HFFc6 (cell line): ENCODE measurements around the gene MYO3B. TPM values are rescaled to one million over a fixed set of nuclear protein-coding genes. Genes with fewer than 3 reads are reported as not detected.

Experiments used
- DNase-seq: peaks from one replicate; pipeline ENCODE4 v3.0.0-alpha.2; 2018
- H3K27ac Mint-ChIP-seq: 2 replicates; pipeline ENCODE4 v1.8.0; 2020; ENCODE audit warnings: mild to moderate bottlenecking, mixed read lengths
- H3K27me3 Mint-ChIP-seq: 2 replicates; pipeline ENCODE4 v1.8.0; 2021; ENCODE audit warnings: mild to moderate bottlenecking, moderate library complexity, mixed read lengths; ENCODE audit not compliant: insufficient read depth
- H3K36me3 Mint-ChIP-seq: 2 replicates; pipeline ENCODE4 v1.8.0; 2021; ENCODE audit warnings: low read depth, mixed read lengths
- H3K4me1 Mint-ChIP-seq: 2 replicates; pipeline ENCODE4 v1.8.0; 2020; ENCODE audit warnings: low read depth, mixed read lengths
- H3K4me3 Mint-ChIP-seq: 2 replicates; pipeline ENCODE4 v1.8.0; 2020; ENCODE audit warnings: mild to moderate bottlenecking, moderate library complexity, mixed read lengths
- H3K9me3 Mint-ChIP-seq: 2 replicates; pipeline ENCODE4 v1.8.0; 2020; ENCODE audit warnings: mild to moderate bottlenecking, mixed read lengths
- total RNA-seq, 6 experiments: library from RNA; stranded (reverse); fragmentation: NEBNext Ultra II Directional; extraction: Animal tissue kit (Norgen Biotek cat#: 25700); gene quantifications; 2 replicates in 1 of 6; 3 replicates in 5 of 6; pipeline ENCODE4 v1.2.3, GENCODE V29; 2021
- TF ChIP-seq, protein P1 (sequence below): fragments of 200-600 bp; sonication (generic); IDR thresholded peaks from 2 replicates; pipeline ENCODE4 v1.5.0; 2021; ENCODE audit warnings: antibody characterized with exemption, mild to moderate bottlenecking

MYO3B gene
- total RNA-seq, 6 experiments from 2014 or later = not detected

DNA sequence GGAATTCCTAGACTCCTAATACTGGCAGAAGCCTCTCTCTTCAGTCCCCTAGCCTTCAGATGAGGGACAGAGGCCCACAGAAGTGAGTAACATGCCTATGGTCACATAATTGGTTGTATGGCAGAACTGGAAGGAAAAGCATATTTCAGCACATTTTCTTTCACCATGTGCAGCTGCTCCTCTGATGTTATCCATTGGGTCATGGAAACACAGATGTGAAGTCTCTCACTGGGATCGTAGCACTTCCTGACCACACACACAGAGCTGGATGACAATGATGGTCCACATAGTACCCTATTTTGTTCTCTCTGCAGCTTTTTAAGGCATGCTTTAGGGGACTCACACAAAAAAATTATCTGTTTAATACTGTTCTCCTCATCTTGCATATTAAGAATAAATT lies 24.5 kb downstream of the MYO3B start:
- no peak for DNase-seq
- Mint-ChIP-seq H3K27me3 (peaks cover 3% of the 10 kb centered on the region; the same call in 1 of the 2 replicates), H3K27ac (no peak overlapping the region)

DNA sequence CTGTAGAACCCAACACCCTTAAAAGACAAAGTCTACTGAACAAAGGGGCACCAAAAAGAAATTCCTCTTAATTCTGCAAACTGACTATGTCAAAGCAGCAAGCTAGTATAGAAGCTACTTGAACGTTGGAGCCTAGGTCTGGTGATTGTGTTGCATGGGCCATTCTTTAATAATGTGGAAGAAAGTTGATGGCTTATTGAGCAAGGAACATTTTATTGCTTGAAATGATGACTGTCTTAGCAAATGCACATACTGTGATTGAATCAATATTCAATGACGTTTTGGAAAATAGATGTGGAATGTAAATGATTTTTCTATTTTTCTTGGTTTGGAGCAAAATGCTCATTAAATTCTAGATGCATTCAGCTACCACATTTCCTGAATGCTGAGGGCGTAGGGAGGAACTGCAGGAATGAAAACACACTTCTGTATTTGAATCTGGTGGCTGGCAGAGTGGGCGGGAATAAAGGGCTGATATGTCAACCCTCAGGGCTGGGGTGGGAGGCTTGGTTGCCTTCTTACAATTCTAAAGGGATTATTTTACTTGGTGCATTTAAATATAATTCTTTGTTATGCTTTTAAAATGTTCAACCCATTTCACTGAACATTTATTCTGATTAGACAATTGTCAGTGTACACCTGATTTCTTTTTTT lies 26.5 kb downstream of the MYO3B start:
- no peaks in the 10 kb centered on the region for H3K36me3 Mint-ChIP-seq

More for the DNA sequence above, 24.5 kb downstream of the MYO3B start:
- TF ChIP-seq, protein P1, sequence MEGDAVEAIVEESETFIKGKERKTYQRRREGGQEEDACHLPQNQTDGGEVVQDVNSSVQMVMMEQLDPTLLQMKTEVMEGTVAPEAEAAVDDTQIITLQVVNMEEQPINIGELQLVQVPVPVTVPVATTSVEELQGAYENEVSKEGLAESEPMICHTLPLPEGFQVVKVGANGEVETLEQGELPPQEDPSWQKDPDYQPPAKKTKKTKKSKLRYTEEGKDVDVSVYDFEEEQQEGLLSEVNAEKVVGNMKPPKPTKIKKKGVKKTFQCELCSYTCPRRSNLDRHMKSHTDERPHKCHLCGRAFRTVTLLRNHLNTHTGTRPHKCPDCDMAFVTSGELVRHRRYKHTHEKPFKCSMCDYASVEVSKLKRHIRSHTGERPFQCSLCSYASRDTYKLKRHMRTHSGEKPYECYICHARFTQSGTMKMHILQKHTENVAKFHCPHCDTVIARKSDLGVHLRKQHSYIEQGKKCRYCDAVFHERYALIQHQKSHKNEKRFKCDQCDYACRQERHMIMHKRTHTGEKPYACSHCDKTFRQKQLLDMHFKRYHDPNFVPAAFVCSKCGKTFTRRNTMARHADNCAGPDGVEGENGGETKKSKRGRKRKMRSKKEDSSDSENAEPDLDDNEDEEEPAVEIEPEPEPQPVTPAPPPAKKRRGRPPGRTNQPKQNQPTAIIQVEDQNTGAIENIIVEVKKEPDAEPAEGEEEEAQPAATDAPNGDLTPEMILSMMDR = no peak
- H3K4me3 Mint-ChIP-seq = no peak overlapping the region
- no peaks in the 10 kb centered on the region for H3K36me3 Mint-ChIP-seq
- no peaks in the 10 kb centered on the region for H3K4me1 Mint-ChIP-seq
- peaks cover 5% of the 10 kb centered on the region; the same call in 1 of the 2 replicates for H3K9me3 Mint-ChIP-seq

DNA sequence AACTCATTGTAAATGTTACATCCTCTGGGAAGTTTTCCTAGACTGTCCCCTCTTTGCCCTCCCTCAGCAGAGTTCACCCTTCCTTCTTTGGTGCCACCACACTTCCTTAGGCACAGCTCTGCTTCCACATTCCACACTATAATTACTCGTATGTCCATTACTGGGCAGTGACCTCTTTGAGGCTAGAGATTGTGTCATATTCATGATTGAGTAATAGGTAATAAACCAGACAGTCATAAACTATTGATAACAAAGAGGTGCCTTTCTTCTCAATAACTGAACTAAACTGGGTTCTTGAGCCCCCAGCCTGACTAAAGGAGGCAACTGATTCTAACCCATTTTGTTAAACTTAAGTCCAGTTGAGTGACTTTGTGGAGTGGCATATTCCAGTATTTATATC lies 28.3 kb downstream of the MYO3B start:
- no peak overlapping the region for H3K27ac Mint-ChIP-seq
- DNase-seq = no peak
- H3K4me1 Mint-ChIP-seq = no peaks in the 10 kb centered on the region
- no peaks in the 10 kb centered on the region for H3K27me3 Mint-ChIP-seq
- peaks cover 14% of the 10 kb centered on the region for H3K9me3 Mint-ChIP-seq
- no peak overlapping the region for H3K4me3 Mint-ChIP-seq
- no peaks in the 10 kb centered on the region; the same call in 1 of the 2 replicates for H3K36me3 Mint-ChIP-seq
- TF ChIP-seq, protein P1 = no peak

More for the DNA sequence above, 26.5 kb downstream of the MYO3B start:
- Mint-ChIP-seq H3K27me3 (no peaks in the 10 kb centered on the region), H3K27ac (no peak overlapping the region), H3K9me3 (peaks cover 6% of the 10 kb centered on the region; the same call in 1 of the 2 replicates), H3K4me1 (no peaks in the 10 kb centered on the region), H3K4me3 (no peak overlapping the region)
- no peak for DNase-seq
- TF ChIP-seq, protein P1 = no peak

DNA sequence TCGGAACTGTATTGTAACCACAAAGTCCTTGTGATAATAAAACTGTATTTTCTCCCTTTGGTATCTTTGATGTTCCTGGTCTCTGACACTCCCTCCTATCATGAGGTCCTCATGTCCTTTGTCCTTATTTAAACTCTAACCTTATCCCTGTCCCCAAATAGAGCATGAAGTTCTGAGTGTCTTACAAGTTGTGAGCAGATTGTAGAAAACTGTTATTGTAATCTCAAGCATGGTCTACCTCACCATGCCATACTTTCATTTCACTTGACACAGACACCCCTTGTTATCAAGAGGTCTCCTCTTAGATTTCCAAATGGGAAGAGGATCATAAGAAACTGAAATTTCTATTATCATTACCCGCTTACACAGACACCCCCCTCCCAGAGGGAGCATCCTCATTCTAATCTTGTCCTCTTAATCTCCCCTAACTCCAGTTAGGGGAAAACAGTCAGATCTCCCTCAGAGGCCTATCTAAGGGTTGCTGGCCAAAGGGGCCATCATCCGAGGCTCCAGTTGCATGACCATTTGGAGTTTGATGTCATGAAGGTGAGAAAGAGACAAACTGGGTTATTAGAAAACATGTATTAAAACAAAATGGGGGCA lies 29.0 kb downstream of the MYO3B start:
- no peak for DNase-seq
- Mint-ChIP-seq H3K36me3 (no peaks in the 10 kb centered on the region; the same call in 1 of the 2 replicates), H3K27me3 (no peaks in the 10 kb centered on the region), H3K4me1 (no peaks in the 10 kb centered on the region), H3K27ac (no peak overlapping the region), H3K4me3 (no peak overlapping the region), H3K9me3 (peaks cover 14% of the 10 kb centered on the region)
- TF ChIP-seq, protein P1 = no peak

DNA sequence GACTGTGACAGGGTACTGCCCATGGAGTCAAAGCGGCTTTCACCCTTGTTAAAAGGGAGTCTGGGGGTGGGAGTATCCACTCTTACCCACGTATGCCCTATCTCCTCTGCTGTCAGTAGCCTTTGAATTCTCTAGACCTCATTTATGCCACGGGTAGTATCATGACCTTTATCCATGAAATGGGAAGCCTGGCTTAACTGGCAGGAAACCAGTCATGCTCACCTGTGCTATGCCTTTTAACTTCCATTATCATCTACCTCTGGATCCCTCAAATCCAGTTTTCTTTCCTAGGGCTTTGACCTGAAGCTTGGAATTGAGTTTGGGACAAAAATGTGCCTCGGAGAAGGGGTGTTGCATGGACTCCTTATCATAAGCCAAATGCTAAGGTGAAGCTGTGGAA lies 30.0 kb downstream of the MYO3B start:
- Mint-ChIP-seq H3K4me3 (no peak overlapping the region), H3K36me3 (no peaks in the 10 kb centered on the region; the same call in 1 of the 2 replicates), H3K27ac (no peak overlapping the region), H3K4me1 (peaks cover 5% of the 10 kb centered on the region), H3K9me3 (peaks cover 14% of the 10 kb centered on the region), H3K27me3 (no peaks in the 10 kb centered on the region)
- no peak for DNase-seq
- TF ChIP-seq, protein P1 = no peak
